Head of caudate nucleus (tissue), 42 donors: ENCODE measurements around the gene TGFBR2.

Experiments
- DNase-seq, 42 donors: peaks; one replicate each; pipeline versions ENCODE4 v3.0.0 to v3.0.0-alpha.2; 2020 to 2021; ENCODE audit warnings: mixed read lengths in 7 of 42
- intact Hi-C: fragments of 100-400 bp; cut with DNase I; formaldehyde crosslinking; loops from one replicate; pipeline ENCODE4 v1.15.0; 2022

The TGFBR2 gene

DNA sequence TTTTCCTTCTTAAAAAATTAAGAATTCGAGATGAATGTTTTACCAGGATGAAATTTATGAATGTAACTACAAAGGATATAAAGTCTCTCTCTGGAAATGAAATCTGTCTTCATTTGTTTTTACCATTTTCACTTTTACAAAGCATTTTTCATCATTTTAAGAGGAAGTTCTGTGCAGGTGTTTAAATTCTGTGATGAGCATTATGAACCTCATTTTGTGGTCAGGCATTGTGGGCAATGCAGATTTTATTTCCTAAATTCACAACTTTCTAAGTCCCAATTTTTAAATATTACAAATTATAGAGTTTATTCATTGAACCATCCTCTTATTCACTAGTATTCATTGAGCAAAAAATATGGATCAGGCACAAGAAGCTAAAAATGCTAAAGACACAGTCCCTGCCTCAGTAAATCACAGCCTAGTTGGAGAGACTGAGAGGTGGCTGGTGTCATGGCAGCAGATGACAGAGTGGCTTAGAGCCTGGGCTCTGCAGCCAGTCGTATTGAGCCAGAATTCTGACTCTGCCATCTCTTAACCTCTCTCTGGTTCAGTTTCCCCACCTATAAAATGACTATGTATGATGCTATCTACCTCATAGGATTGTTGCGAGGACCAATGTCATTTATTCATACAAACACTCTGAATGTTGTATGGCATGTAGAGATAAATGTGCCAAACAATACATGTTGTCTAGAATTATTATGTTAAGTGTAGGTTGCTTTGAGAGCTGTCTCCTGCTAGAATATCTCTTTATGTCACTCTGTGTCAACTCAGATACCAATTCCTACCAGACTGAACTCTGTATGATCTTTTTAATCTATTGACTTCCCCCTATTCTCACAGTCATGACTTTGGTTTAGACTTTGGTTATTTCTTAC is 7.5 kb upstream of the TGFBR2 start:
- DNase-seq: no peak
- intact Hi-C loops: no loop called here

DNA sequence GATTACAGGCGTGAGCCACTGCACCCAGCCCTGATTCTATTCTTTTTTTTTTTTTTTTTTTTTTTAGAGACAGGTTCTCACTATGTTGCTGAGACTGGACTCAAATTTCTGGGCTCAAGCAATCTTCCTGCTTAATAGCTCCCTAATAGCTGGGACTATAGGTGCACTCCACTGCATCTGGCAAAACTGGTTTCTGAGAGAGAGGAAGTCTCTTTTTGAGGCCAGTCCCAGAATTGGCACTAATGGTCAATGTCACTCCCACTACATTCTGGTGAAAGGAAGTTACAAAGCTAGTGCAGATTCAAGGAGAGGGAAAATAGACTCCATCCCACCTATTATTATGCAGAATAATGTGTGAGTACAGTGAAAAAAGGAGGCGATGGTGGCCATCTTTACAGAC is 5.8 kb upstream of the TGFBR2 start:
- intact Hi-C loops: no loop called here
- DNase-seq: no peak

DNA sequence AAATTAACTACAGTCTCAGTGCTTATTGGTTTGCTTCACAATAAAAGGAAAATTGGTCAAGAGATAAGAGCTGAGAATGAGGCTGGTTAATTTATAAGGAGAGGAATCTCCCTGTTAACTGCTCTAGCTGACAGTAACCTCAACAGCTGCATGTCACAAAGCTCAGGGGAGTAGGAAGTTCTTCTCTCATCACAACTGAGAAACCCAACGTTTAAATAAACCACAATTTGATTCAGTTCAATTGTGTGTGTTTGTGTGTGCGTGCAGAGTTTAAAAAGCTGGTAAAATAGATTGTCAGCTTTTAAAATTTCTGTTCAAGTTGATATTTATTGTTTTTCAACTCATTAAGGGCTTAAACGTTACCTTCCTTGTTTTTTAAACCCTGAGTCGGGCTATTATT is 3.5 kb upstream of the TGFBR2 start:
- intact Hi-C loops: no loop called here
- no peak for DNase-seq

DNA sequence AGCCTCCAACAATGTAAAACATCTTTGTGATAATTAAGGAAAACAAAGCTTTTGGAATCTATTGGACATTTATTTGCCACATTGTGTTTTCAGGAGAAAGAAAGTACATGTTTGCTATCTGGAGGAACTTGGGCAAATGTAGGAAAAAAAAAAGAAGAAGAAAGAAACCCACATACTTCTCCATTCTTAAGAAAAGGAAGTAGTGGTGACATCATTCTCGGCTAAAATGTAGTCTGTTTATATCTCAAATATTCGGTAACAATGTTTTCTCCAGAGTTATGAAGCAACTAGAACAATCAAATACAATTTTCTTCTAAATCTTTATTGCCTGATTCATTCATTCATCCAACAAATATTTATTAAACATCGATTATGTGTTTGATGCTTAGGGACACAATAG is 2.3 kb upstream of the TGFBR2 start:
- DNase-seq: no peak
- intact Hi-C loops: no loop called here

- DNase-seq: no peak
- intact Hi-C loops: no loop called here
These were observed 1.8 kb upstream of the TGFBR2 start for GRCh38 chr3:30604558-30604957.

- intact Hi-C loops: no loop called here
- no peak for DNase-seq
These were observed 1.4 kb upstream of the TGFBR2 start for GRCh38 chr3:30605005-30605404.

GRCh38 chr3:30605706-30606300 is 598 bp upstream of the TGFBR2 start:
- intact Hi-C loops: no loop called here

DNA sequence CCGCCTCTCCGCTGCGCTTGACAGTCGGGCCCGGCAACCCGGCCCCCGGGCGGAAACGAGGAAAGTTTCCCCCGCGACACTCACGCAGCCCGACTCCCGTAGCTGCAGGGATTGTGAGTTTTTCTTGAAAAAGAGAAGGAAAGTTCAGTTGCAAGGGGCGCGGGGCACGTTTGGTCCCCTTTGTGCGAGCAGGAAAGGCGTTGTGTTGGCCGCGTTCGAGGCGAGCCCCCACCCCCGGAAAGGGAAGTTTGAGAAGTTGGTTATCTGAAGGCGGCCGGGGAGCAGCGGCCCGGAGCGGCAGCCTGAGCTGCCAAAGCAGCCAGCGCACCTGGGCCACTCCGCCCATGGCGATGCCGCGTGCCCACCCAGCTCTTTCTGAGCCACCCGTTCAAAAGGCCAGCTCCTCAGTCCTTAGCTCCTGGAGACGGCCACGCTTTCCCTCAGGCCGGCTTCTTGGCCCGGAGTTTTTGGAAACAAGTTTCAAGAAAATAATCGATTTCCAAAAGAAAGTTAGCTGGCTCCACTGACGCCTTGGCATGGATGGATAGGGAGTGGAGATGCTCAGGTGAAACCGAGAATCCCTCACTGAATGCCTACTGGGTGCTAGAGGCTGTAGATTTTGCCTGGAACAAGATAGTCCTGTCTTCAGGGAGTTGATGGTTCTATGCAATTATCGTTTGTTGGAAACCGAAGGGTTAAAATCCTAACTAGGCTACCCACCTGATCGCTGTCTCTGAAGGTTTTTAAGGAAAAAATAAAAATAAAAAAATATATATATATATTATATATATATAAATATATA is 832 bp downstream of the TGFBR2 start:
- peak in 40 of 42 donors; percentile 5 to 67 (median 42) for DNase-seq
- intact Hi-C loops: no loop called here

More at GRCh38 chr3:30605706-30606300, 598 bp upstream of the TGFBR2 start:
- DNase-seq: no peak

DNA sequence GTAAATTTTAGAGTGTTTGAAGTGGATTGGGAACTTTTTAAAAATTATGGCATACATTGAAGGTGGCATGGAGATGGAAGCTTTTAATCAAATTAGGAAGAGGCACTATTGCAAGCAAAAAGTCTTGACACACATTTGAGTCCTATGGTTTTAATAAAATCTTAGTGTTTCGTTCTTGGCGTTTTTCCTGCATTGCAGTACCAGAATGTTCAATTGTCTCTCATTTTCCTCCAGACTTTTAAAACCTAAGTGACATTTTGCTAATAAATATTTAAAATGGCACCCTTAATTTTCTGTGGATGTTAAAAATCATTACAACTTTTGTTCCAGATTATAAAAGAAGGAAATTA is 2.2 kb downstream of the TGFBR2 start:
- intact Hi-C loops: no loop called here
- DNase-seq: no peak

GRCh38 chr3:30609930-30610701 is 3.7 kb downstream of the TGFBR2 start:
- intact Hi-C loops: no loop called here
- DNase-seq: no peak

DNA sequence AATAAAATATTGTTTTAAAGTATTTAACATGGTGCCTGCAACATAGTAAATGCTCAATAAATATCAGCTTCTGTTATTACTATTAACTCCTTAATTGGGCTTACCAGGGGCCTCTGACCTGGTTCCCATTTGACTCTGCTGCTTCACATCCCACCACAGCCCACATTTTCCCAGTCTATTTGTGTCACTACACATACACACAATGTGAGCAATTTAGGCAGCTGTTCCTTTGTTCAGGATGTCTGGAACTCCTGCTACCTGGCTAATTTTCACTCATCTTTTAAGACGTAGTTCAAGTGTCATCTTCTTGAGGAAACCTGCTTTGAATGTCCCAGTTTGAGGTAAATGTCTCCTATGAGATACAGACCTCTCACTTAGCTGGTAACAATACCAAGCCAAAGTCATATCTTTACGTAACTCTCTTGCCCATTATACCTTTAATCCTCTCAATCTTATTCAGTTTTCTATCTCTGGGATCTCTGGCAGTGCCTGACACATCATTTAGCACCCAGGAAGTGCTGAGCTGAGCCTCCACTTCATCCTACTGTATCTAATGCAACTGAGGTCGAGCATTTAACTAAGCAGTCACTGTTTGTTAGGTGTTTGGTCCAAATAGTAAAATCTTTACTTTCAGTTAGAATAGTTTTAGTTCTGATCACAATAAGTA is 4.4 kb downstream of the TGFBR2 start:
- no peak for DNase-seq
- intact Hi-C loops: no loop called here

DNA sequence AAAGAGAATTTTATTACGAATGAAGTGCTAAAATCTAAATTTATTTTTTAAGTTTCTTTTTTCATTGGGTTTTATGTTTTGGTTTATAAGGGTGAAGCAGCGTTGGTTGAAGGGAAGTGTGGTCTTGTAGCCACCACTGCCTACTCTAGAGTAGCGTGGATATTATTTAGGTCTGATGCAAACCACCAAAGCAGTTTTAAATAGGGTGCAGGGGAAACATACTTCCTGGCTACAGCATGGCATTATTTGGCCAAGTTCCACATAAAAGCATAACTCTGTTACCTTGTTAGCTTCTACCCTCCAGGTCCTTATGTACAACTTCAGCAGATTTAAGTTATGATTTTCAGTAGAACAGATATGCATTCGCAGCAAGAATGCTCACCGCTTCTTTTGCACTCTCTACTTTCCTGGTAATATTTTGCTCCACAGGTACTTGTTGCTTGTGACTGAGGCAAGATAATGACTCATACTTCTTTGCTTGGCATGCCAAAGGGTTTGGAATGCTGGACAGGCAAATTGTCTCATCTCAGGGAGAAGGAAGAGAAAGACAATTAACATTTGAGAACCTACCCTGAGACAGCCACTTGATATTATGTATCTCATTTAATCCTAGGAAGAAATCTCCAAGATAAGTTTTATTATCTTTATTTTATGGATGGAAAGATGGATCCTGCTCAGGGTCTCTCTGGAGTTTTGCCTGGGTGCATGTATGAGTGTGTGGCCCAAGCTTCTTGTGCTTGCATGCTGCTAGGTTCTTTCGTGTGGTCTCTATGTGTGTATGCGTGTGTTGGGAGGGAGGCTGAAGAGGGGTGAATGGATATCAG is 5.4 kb downstream of the TGFBR2 start:
- intact Hi-C loops: no loop called here
- no peak for DNase-seq

DNA sequence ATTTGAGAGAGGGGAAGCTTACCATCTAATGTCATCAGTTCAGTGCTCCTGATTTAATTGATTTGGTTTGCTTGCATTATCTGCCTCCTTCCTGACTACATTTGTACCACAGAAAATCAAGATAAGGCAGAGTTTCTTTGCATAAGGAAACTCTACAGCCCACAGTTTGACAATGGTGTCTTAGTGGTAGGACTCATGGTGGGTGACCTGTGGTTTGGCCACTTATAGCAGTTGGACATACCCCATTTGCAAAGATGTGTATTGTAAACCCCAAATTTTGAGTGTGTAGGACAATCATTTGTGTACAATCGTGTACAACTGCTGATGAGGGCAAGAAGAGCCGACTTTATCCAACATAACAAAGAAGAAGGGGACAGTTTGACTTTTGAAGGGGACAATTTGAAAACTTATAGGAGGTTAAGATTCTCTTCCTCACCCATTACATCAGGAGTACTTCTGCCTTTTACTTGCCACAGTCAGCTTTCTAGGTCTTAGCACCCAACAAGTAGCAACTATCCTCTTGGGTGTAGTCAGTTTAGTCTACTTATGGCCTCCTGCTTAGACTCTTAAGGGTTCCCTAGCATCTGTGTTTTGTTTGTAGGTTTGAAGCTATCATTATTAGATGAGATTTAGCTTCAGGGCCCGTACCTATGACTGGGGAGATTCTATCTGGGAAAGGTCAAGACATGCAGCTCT is 6.2 kb downstream of the TGFBR2 start:
- DNase-seq: no peak
- intact Hi-C loops: no loop called here

DNA sequence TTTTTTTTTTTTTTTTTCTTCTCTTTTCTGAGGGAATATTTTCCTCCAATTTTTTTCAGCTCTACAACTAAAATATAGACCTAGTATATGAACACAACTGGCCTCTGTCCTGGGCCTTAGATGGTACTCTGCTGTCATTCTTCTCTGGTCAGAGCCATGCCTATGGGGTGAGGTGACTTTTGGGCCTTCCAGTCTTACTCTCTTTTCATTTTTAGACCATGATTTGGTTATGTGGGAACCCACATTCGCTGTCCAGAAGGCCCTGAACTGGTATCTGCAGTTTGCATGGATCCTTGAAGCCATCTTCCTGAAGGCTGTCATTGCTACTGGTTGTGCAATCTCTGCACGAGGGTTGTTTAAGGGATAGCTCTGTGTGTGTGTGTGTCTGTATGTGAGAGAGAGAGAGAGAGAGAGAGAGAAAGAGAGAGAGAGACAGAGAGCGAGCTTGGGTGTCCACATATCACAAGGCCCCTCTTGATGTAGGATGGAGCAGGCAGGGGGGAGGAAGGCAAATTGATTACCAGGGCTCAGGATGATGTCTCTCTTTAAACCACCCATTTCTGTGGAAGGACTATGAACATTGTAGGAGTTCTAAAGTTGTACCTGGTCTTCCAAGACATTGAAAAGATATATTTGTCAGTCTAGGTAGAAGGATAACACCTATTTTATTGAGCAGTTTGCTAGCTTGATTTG is 6.9 kb downstream of the TGFBR2 start:
- intact Hi-C loops: no loop called here

GRCh38 chr3:30614373-30614772 is 8.0 kb downstream of the TGFBR2 start:
- intact Hi-C loops: no loop called here
- no peak for DNase-seq

More for the DNA sequence above, 6.9 kb downstream of the TGFBR2 start:
- DNase-seq: no peak

DNA sequence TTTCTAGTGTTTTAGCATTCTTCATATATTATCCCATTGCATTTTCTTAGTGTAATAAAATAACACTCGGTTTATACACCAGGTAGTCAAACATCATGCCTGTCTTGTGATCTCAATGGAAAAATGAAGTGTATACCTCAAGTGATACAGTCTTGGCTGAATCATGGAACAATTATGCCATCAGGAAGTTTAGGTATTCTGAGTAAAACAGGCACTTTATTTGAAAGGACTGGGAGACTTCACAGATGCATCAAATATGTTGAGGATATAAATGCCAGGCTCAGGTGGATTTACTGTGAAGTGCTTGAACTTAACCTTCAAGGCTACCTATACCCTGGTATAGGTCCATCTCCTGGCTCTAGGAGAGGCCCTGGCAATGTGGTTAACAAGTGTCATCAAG is 8.5 kb downstream of the TGFBR2 start:
- intact Hi-C loops: no loop called here
- no peak for DNase-seq
